HepG2 (cell line): Measurements from ENCODE around the gene PWWP2A. TPM values are rescaled to one million over a fixed set of nuclear protein-coding genes. Genes with fewer than 3 reads are reported as not detected.

Experiments
- ATAC-seq: fragments of 200-7000 bp; cut with Tn5 transposase; 3 replicates; pipeline ENCODE4 v1.9.1; 2020; ENCODE audit warnings: mild to moderate bottlenecking, moderate library complexity
- BruUV-seq: library from RNA; stranded (reverse); fragments of 400-500 nt; replicated peaks from 2 replicates; lab custom pipeline; 2021; lab: Mats Ljungman, UMichigan
- CTCF ChIA-PET: fragments of 300-600 bp; formaldehyde crosslinking; extraction: SDS; loops from one replicate; lab custom pipeline; 2021; ENCODE audit warnings: low total read pairs, inconsistent platforms, low intra/inter-chr PET ratio; lab: Yijun Ruan, JAX
- POLR2A ChIA-PET: fragments of 350-600 bp; sonication (Branson Sonifier 250); formaldehyde crosslinking; loops from one replicate; lab custom pipeline; 2020; ENCODE audit warnings: antibody characterized with exemption, inconsistent platforms; lab: Yijun Ruan, JAX
- DNase-seq: peaks from one replicate; pipeline ENCODE4 v3.0.0-alpha.2; 2015; ENCODE audit warnings: low spot score
- FAIRE-seq: peaks from 3 replicates; lab custom pipeline; 2011; peaks lifted over from hg19 to GRCh38; lab: Jason Lieb, UNC
- H2AFZ ChIP-seq: one replicate; pipeline ENCODE4 v1.6.1; 2011; ENCODE audit warnings: low read length, inconsistent platforms
- H3K27ac ChIP-seq: fragments of 300-600 bp; 3 replicates; pipeline ENCODE4 v1.8.0; 2011; ENCODE audit warnings: mixed run types, mild to moderate bottlenecking, mixed read lengths, low read length, inconsistent platforms; ENCODE audit not compliant: insufficient read depth; ENCODE audit errors: extremely low read length
- H3K27me3 ChIP-seq, 2 experiments: fragments of 200-600 bp in 1 of 2; 2 replicates in 1 of 2; 3 replicates in 1 of 2; pipeline versions ENCODE4 v1.6.0 to v1.8.0; 2011; ENCODE audit warnings: low read length in 2 of 2, mild to moderate bottlenecking in 2 of 2, moderate library complexity in 2 of 2, inconsistent platforms in 1 of 2; ENCODE audit not compliant: insufficient read depth in 2 of 2, control insufficient read depth in 1 of 2
- H3K36me3 ChIP-seq, 2 experiments: fragments of 200-600 bp in 1 of 2; replicated peaks in 1 of 2; 2 replicates in 1 of 2; 3 replicates in 1 of 2; pipeline versions ENCODE4 v1.5.1 to v1.8.0; 2011; ENCODE audit warnings: low read length in 2 of 2, inconsistent platforms in 1 of 2; ENCODE audit not compliant: insufficient read depth in 2 of 2, control insufficient read depth in 1 of 2
- H3K4me1 ChIP-seq: 2 replicates; pipeline ENCODE4 v1.5.1; 2012; ENCODE audit warnings: low read length, inconsistent platforms; ENCODE audit not compliant: insufficient read depth
- H3K4me2 ChIP-seq: 2 replicates; pipeline ENCODE4 v1.6.0; 2011; ENCODE audit warnings: low read depth, low read length, inconsistent platforms
- H3K4me3 ChIP-seq, 3 experiments: fragments of 200-600 bp in 1 of 3; sonication (generic), shearing (Covaris generic) in 1 of 3; replicated peaks in 1 of 3; 2 replicates each; pipeline ENCODE4 v1.5.1; 2011 to 2016; ENCODE audit warnings: low read length in 3 of 3, inconsistent platforms in 2 of 3, low read depth in 2 of 3, mild to moderate bottlenecking in 2 of 3, control low read depth in 1 of 3, mixed read lengths in 1 of 3; ENCODE audit not compliant: insufficient read depth in 1 of 3
- H3K79me2 ChIP-seq: one replicate; pipeline ENCODE4 v1.6.1; 2011; ENCODE audit warnings: low read length, inconsistent platforms; ENCODE audit not compliant: insufficient read depth
- H3K9ac ChIP-seq: 2 replicates; pipeline ENCODE4 v1.6.0; 2011; ENCODE audit warnings: mild to moderate bottlenecking, low read depth, low read length, inconsistent platforms; ENCODE audit not compliant: insufficient read depth
- H3K9me3 ChIP-seq: 2 replicates; pipeline ENCODE4 v1.5.1; 2012; ENCODE audit warnings: mild to moderate bottlenecking, low read length
- H4K20me1 ChIP-seq: 2 replicates; pipeline ENCODE4 v1.6.0; 2011; ENCODE audit warnings: inconsistent platforms, mild to moderate bottlenecking, low read length, moderate library complexity; ENCODE audit not compliant: insufficient read depth
- GMEB2 ChIP-seq: IDR thresholded peaks from 2 replicates; pipeline ENCODE4 v1.6.1; 2016; ENCODE audit warnings: missing biosample characterization, missing genetic modification reagents, low read depth
- MIXL1 ChIP-seq: IDR thresholded peaks from 2 replicates; pipeline ENCODE4 v1.6.1; 2016
- ZFP36 ChIP-seq: fragments of 150-350 bp; IDR thresholded peaks from 2 replicates; pipeline ENCODE4 v1.6.1; 2018; ENCODE audit warnings: borderline replicate concordance, low read length, low read depth; ENCODE audit not compliant: partially characterized antibody
- WGBS: methylation state at CpG from one replicate; pipeline ENCODE4 v1.1.6; 2017; ENCODE audit warnings: low lambda C conversion rate; 5-methylcytosine and 5-hydroxymethylcytosine counted together
- in situ Hi-C: cut with HindIII; loops from 2 replicates; pipeline ENCODE4 v1.10.0; 2017; ENCODE audit warnings: low pct_unique_long_range_greater_than_20kb; ENCODE audit not compliant: extremely low pct_ligation_motif_present
- intact Hi-C: fragments of 100-400 bp; cut with micrococcal nuclease; formaldehyde crosslinking; loops from one replicate; pipeline ENCODE4 v1.10.0; 2022; ENCODE audit not compliant: unreplicated experiment
- polyA plus RNA-seq, 8 experiments: library from polyadenylated mRNA; depleted of rRNA in 3 of 8; stranded (reverse) in 7 of 8; unstranded in 1 of 8; fragments of >200 nt; fragmentation: Illumina TruSeq in 4 of 8; extraction: Trizol in 4 of 8; gene quantifications; 2 replicates each; pipeline versions ENCODE4 v1.2.1 to v1.2.3, GENCODE V29; 2011 to 2016; ENCODE audit warnings: low read depth in 4 of 8, missing spikeins in 1 of 8, mixed read lengths in 1 of 8; ENCODE audit not compliant: insufficient read depth in 1 of 8
- total RNA-seq, 5 experiments: library from RNA; depleted of rRNA; stranded (reverse); fragments of >200 nt; fragmentation: Illumina TruSeq; extraction: Trizol; gene quantifications; 2 replicates each; pipeline ENCODE4 v1.2.3, GENCODE V29; 2016; ENCODE audit warnings: low read depth in 1 of 5
- TF ChIP-seq, protein P1 (sequence below): sonication (generic); formaldehyde crosslinking; IDR thresholded peaks from 2 replicates; pipeline ENCODE4 v1.5.0; 2020; ENCODE audit warnings: mild to moderate bottlenecking, missing genetic modification reagents
- TF ChIP-seq, protein P2 (sequence below): sonication (generic); formaldehyde crosslinking; IDR thresholded peaks from 2 replicates; pipeline ENCODE4 v1.5.1; 2020; ENCODE audit warnings: missing genetic modification reagents, mild to moderate bottlenecking, borderline replicate concordance

PWWP2A gene
- total and polyA plus RNA-seq, 2 of the 13 experiments (the other 11 are each of a cell fraction or from before 2014, with no cell fraction given): 7.3 to 16.9 TPM

- Histone ChIP-seq H4K20me1 (no peaks in the 10 kb centered on the region), H2AFZ (no peak overlapping the region), H3K9me3 (no peaks in the 10 kb centered on the region), H3K27ac (no peak overlapping the region), H3K9ac (no peak overlapping the region), H3K79me2 (peaks cover 9% of the 10 kb centered on the region), H3K4me2 (no peak overlapping the region; the same call in 1 of the 2 replicates), H3K4me3 (no peak overlapping the region), H3K4me1 (peaks cover 17% of the 10 kb centered on the region), H3K27me3 (no peaks in the 10 kb centered on the region), H3K36me3 (peaks cover 2 to 21% of the 10 kb centered on the region in 2 experiments; a peak in 4 of 5 replicates)
- in situ Hi-C loops (no loop called here), intact Hi-C loops (loop anchor here (5.0 kb wide), 1 partner anchor 50 kb away; no protein-coding TSS in a partner anchor)
- DNase-seq (no peak), ATAC-seq (no peak), FAIRE-seq (no peak)
- BruUV-seq: no TSS peak
- ChIA-PET CTCF (no interaction called here), POLR2A (no interaction called here)
- TF ChIP-seq ZFP36: no peak
- WGBS: 98% methylated on average over 7 of the region's 7 CpGs
Measured at GRCh38 chr5:160116991-160117390, 2.3 kb downstream of the PWWP2A start.

- in situ Hi-C loops (no loop called here), intact Hi-C loops (no loop called here)
- Histone ChIP-seq H2AFZ (no peak overlapping the region), H3K9me3 (no peaks in the 10 kb centered on the region), H3K79me2 (peaks cover 7% of the 10 kb centered on the region), H3K4me3 (no peak overlapping the region), H3K4me2 (no peak overlapping the region), H3K36me3 (peaks cover 1 to 16% of the 10 kb centered on the region in 2 experiments; a peak in 3 of 5 replicates), H4K20me1 (no peaks in the 10 kb centered on the region; the same call in 1 of the 2 replicates), H3K27me3 (no peaks in the 10 kb centered on the region), H3K4me1 (no peaks in the 10 kb centered on the region), H3K27ac (no peak overlapping the region), H3K9ac (no peak overlapping the region)
- BruUV-seq: no TSS peak
- ChIA-PET POLR2A (no interaction called here), CTCF (no interaction called here)
- FAIRE-seq (no peak), ATAC-seq (no peak), DNase-seq (no peak)
- TF ChIP-seq, protein P1, sequence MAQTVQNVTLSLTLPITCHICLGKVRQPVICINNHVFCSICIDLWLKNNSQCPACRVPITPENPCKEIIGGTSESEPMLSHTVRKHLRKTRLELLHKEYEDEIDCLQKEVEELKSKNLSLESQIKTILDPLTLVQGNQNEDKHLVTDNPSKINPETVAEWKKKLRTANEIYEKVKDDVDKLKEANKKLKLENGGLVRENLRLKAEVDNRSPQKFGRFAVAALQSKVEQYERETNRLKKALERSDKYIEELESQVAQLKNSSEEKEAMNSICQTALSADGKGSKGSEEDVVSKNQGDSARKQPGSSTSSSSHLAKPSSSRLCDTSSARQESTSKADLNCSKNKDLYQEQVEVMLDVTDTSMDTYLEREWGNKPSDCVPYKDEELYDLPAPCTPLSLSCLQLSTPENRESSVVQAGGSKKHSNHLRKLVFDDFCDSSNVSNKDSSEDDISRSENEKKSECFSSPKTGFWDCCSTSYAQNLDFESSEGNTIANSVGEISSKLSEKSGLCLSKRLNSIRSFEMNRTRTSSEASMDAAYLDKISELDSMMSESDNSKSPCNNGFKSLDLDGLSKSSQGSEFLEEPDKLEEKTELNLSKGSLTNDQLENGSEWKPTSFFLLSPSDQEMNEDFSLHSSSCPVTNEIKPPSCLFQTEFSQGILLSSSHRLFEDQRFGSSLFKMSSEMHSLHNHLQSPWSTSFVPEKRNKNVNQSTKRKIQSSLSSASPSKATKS (CRISPR knock-in tag): no peak
- TF ChIP-seq, protein P2, sequence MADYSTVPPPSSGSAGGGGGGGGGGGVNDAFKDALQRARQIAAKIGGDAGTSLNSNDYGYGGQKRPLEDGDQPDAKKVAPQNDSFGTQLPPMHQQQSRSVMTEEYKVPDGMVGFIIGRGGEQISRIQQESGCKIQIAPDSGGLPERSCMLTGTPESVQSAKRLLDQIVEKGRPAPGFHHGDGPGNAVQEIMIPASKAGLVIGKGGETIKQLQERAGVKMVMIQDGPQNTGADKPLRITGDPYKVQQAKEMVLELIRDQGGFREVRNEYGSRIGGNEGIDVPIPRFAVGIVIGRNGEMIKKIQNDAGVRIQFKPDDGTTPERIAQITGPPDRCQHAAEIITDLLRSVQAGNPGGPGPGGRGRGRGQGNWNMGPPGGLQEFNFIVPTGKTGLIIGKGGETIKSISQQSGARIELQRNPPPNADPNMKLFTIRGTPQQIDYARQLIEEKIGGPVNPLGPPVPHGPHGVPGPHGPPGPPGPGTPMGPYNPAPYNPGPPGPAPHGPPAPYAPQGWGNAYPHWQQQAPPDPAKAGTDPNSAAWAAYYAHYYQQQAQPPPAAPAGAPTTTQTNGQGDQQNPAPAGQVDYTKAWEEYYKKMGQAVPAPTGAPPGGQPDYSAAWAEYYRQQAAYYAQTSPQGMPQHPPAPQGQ (CRISPR knock-in tag): no peak
- TF ChIP-seq MIXL1: no peak
- no peak for TF ChIP-seq GMEB2 (CRISPR knock-in tag)
- WGBS: 98% methylated on average over 2 of the region's 2 CpGs
Measured at GRCh38 chr5:160108124-160108523, 11.1 kb downstream of the PWWP2A start.
